SK-N-SH (cell line): ENCODE results near the gene TMEM132E. TPM values are rescaled to one million over a fixed set of nuclear protein-coding genes. Genes with fewer than 3 reads are reported as not detected.

Source experiments
- CTCF ChIA-PET: fragments of 300-600, 350-600 bp; formaldehyde crosslinking; extraction: SDS; loops from one replicate; lab custom pipeline; 2021; lab: Yijun Ruan, JAX
- POLR2A ChIA-PET: fragments of 350-600 bp; sonication (Branson Sonifier 250); formaldehyde crosslinking; extraction: SDS; loops from one replicate; lab custom pipeline; 2020; ENCODE audit warnings: antibody characterized with exemption, inconsistent platforms; lab: Yijun Ruan, JAX
- DNase-seq: peaks from one replicate; pipeline ENCODE4 v3.0.0; 2012
- H2AFZ ChIP-seq: fragments of 200-600 bp; sonication (generic); 2 replicates; pipeline ENCODE4 v1.8.1; 2016; ENCODE audit warnings: antibody characterized with exemption, mild to moderate bottlenecking, low read depth
- H3F3A ChIP-seq: fragments of 200-600 bp; sonication (generic); replicated peaks from 2 replicates; pipeline ENCODE3; 2016; ENCODE audit warnings: antibody characterized with exemption, mild to moderate bottlenecking; ENCODE audit not compliant: insufficient read depth
- H3K27ac ChIP-seq, 2 experiments: fragments of 200-500 bp in 1 of 2; fragments of 200-600 bp in 1 of 2; sonication (Bioruptor generic) in 1 of 2; sonication (generic), shearing (Covaris generic) in 1 of 2; 2 replicates each; pipeline versions ENCODE4 v1.5.1 to v1.6.1; 2014 to 2016; ENCODE audit warnings: low read depth in 2 of 2, inconsistent platforms in 1 of 2, low read length in 1 of 2, mild to moderate bottlenecking in 1 of 2, mixed read lengths in 1 of 2
- H3K27me3 ChIP-seq: fragments of 200-600 bp; sonication (generic), shearing (Covaris generic); 2 replicates; pipeline ENCODE4 v1.6.1; 2016; ENCODE audit warnings: mixed run types; ENCODE audit not compliant: insufficient read depth
- H3K36me3 ChIP-seq, 2 experiments: fragments of 200-500 bp in 1 of 2; fragments of 200-600 bp in 1 of 2; sonication (Bioruptor generic) in 1 of 2; sonication (generic) in 1 of 2; replicated peaks in 1 of 2; 2 replicates each; pipeline versions ENCODE3 to v1.5.1; 2014 to 2016; ENCODE audit warnings: low read length in 1 of 2, mild to moderate bottlenecking in 1 of 2; ENCODE audit not compliant: insufficient read depth in 2 of 2, control insufficient read depth in 1 of 2
- H3K4me1 ChIP-seq, 2 experiments: fragments of 200-500 bp in 1 of 2; fragments of 200-600 bp in 1 of 2; sonication (Bioruptor generic) in 1 of 2; sonication (generic), shearing (Covaris generic) in 1 of 2; 2 replicates each; pipeline versions ENCODE4 v1.5.1 to v1.6.1; 2014 to 2016; ENCODE audit warnings: low read depth in 1 of 2, low read length in 1 of 2, mixed run types in 1 of 2; ENCODE audit not compliant: insufficient read depth in 2 of 2, control insufficient read depth in 1 of 2
- H3K4me2 ChIP-seq: fragments of 200-600 bp; sonication (generic), shearing (Covaris generic); 2 replicates; pipeline ENCODE4 v1.6.1; 2017; ENCODE audit warnings: mixed run types
- H3K4me3 ChIP-seq, 2 experiments: fragments of 200-500 bp in 1 of 2; fragments of 200-600 bp in 1 of 2; sonication (Bioruptor generic) in 1 of 2; sonication (generic), shearing (Covaris generic) in 1 of 2; 2 replicates each; pipeline versions ENCODE4 v1.5.1 to v1.8.1; 2014 to 2016; ENCODE audit warnings: low read depth in 2 of 2, inconsistent platforms in 1 of 2, low read length in 1 of 2, mild to moderate bottlenecking in 1 of 2, mixed read lengths in 1 of 2, moderate library complexity in 1 of 2
- H3K79me2 ChIP-seq: fragments of 200-600 bp; sonication (generic); 2 replicates; pipeline ENCODE4 v1.8.1; 2017; ENCODE audit warnings: mild to moderate bottlenecking; ENCODE audit not compliant: insufficient read depth
- H3K9ac ChIP-seq: fragments of 200-600 bp; sonication (generic); 2 replicates; pipeline ENCODE4 v1.6.1; 2017; ENCODE audit warnings: mixed run types
- H3K9me2 ChIP-seq: fragments of 200-600 bp; sonication (generic); 2 replicates; pipeline ENCODE4 v1.6.1; 2017; ENCODE audit warnings: mixed run types
- H3K9me3 ChIP-seq: fragments of 200-600 bp; sonication (generic); 2 replicates; pipeline ENCODE4 v1.6.1; 2017; ENCODE audit warnings: mixed run types, mild to moderate bottlenecking, moderate library complexity
- H4K20me1 ChIP-seq: fragments of 200-600 bp; sonication (generic); 2 replicates; pipeline ENCODE4 v1.6.1; 2017; ENCODE audit warnings: mild to moderate bottlenecking, mixed run types; ENCODE audit not compliant: insufficient read depth
- GABPA ChIP-seq: IDR thresholded peaks from 2 replicates; pipeline ENCODE4 v1.4.0; 2012; ENCODE audit warnings: low read depth, mild to moderate bottlenecking
- GATA2 ChIP-seq: sonication (generic); formaldehyde crosslinking; IDR thresholded peaks from 2 replicates; pipeline ENCODE4 v1.5.0; 2020; ENCODE audit warnings: mild to moderate bottlenecking, missing genetic modification reagents
- MXI1 ChIP-seq: IDR thresholded peaks from 2 replicates; pipeline ENCODE4 v1.6.1; 2012; ENCODE audit warnings: mild to moderate bottlenecking, low read depth, low read length, improper control_type of control experiment
- NRF1 ChIP-seq: IDR thresholded peaks from 2 replicates; pipeline ENCODE4 v1.6.1; 2012; ENCODE audit warnings: low read depth, mild to moderate bottlenecking, low read length
- SMC3 ChIP-seq: IDR thresholded peaks from 2 replicates; pipeline ENCODE4 v1.6.1; 2012; ENCODE audit warnings: low read depth, low read length, improper control_type of control experiment
- TAF1 ChIP-seq: IDR thresholded peaks from 2 replicates; pipeline ENCODE4 v1.6.1; 2012; ENCODE audit warnings: low read depth, mild to moderate bottlenecking, low read length, moderate library complexity, borderline replicate concordance
- TCF12 ChIP-seq: IDR thresholded peaks from 2 replicates; pipeline ENCODE4 v1.4.0; 2012
- WGBS: methylation state at CpG from one replicate; pipeline ENCODE4 v1.1.6; 2017; ENCODE audit warnings: low lambda C conversion rate; 5-methylcytosine and 5-hydroxymethylcytosine counted together
- polyA plus RNA-seq, 3 experiments: library from polyadenylated mRNA; depleted of rRNA; stranded (reverse); fragments of >200 nt; gene quantifications; 2 replicates each; pipeline ENCODE4 v1.2.3, GENCODE V29; 2012
- TF ChIP-seq, protein P1 (sequence below): IDR thresholded peaks from 2 replicates; pipeline ENCODE4 v1.4.0; 2012; ENCODE audit warnings: low read depth, borderline replicate concordance
- TF ChIP-seq, protein P2 (sequence below): fragments of 200-600 bp; sonication (generic); IDR thresholded peaks from 2 replicates; pipeline ENCODE4 v1.6.1; 2017; ENCODE audit warnings: antibody characterized with exemption, mild to moderate bottlenecking, moderate library complexity
- TF ChIP-seq, protein P3 (sequence below): fragments of 150-350 bp; IDR thresholded peaks from 2 replicates; pipeline ENCODE4 v1.6.1; 2016; ENCODE audit warnings: mild to moderate bottlenecking, low read depth, low read length
- TF ChIP-seq, protein P4 (sequence below): IDR thresholded peaks from 2 replicates; pipeline ENCODE4 v1.4.0; 2012; ENCODE audit warnings: low read depth, borderline replicate concordance

Gene TMEM132E
- polyA plus RNA-seq, 1 of the 3 experiments (the other 2 are of a cell fraction), result not detected

DNA sequence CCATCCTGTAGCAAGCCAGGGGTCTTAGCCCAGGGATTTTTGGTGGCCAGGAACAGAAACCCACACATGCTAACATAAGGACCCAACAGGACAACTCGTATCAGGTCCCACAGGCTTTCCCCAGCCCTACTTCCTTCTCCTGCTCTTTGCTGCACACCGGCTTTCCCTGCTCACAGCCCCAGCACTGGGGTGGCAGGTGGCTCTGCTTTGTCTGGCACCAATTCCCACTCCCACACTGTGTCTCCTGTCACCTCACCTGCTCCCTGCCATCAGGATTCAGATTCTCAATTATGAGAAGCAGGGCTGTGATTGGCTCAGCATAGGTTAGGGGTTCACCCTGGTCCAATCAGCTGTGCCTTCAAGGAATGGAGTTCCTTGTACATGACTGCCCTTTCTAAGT, 94.1 kb downstream of the TMEM132E start:
- no peaks in the 10 kb centered on the region for H3K4me1 ChIP-seq

More for the DNA sequence above, 94.1 kb downstream of the TMEM132E start:
- Histone ChIP-seq H3K9me3 (no peaks in the 10 kb centered on the region), H3F3A (no peaks in the 10 kb centered on the region), H3K9me2 (no peaks in the 10 kb centered on the region), H2AFZ (no peak overlapping the region), H3K36me3 (no peaks in the 10 kb centered on the region), H3K27ac (no peak overlapping the region), H3K79me2 (no peaks in the 10 kb centered on the region), H3K27me3 (no peaks in the 10 kb centered on the region), H3K4me3 (no peak overlapping the region), H3K9ac (no peak overlapping the region), H3K4me2 (no peak overlapping the region), H4K20me1 (no peaks in the 10 kb centered on the region)
- TF ChIP-seq GATA2 (CRISPR knock-in tag), result no peak
- TF ChIP-seq MXI1, result no peak
- TF ChIP-seq SMC3, result no peak
- TF ChIP-seq, protein P1, sequence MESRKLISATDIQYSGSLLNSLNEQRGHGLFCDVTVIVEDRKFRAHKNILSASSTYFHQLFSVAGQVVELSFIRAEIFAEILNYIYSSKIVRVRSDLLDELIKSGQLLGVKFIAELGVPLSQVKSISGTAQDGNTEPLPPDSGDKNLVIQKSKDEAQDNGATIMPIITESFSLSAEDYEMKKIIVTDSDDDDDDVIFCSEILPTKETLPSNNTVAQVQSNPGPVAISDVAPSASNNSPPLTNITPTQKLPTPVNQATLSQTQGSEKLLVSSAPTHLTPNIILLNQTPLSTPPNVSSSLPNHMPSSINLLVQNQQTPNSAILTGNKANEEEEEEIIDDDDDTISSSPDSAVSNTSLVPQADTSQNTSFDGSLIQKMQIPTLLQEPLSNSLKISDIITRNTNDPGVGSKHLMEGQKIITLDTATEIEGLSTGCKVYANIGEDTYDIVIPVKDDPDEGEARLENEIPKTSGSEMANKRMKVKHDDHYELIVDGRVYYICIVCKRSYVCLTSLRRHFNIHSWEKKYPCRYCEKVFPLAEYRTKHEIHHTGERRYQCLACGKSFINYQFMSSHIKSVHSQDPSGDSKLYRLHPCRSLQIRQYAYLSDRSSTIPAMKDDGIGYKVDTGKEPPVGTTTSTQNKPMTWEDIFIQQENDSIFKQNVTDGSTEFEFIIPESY, result no peak
- TF ChIP-seq TCF12, result no peak
- TF ChIP-seq, protein P2, sequence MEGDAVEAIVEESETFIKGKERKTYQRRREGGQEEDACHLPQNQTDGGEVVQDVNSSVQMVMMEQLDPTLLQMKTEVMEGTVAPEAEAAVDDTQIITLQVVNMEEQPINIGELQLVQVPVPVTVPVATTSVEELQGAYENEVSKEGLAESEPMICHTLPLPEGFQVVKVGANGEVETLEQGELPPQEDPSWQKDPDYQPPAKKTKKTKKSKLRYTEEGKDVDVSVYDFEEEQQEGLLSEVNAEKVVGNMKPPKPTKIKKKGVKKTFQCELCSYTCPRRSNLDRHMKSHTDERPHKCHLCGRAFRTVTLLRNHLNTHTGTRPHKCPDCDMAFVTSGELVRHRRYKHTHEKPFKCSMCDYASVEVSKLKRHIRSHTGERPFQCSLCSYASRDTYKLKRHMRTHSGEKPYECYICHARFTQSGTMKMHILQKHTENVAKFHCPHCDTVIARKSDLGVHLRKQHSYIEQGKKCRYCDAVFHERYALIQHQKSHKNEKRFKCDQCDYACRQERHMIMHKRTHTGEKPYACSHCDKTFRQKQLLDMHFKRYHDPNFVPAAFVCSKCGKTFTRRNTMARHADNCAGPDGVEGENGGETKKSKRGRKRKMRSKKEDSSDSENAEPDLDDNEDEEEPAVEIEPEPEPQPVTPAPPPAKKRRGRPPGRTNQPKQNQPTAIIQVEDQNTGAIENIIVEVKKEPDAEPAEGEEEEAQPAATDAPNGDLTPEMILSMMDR, result no peak
- TF ChIP-seq, protein P3, sequence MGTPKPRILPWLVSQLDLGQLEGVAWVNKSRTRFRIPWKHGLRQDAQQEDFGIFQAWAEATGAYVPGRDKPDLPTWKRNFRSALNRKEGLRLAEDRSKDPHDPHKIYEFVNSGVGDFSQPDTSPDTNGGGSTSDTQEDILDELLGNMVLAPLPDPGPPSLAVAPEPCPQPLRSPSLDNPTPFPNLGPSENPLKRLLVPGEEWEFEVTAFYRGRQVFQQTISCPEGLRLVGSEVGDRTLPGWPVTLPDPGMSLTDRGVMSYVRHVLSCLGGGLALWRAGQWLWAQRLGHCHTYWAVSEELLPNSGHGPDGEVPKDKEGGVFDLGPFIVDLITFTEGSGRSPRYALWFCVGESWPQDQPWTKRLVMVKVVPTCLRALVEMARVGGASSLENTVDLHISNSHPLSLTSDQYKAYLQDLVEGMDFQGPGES, result no peak
- TF ChIP-seq GABPA, result no peak
- TF ChIP-seq, protein P4, sequence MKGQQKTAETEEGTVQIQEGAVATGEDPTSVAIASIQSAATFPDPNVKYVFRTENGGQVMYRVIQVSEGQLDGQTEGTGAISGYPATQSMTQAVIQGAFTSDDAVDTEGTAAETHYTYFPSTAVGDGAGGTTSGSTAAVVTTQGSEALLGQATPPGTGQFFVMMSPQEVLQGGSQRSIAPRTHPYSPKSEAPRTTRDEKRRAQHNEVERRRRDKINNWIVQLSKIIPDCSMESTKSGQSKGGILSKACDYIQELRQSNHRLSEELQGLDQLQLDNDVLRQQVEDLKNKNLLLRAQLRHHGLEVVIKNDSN, result no peak
- no peak for TF ChIP-seq NRF1
- TF ChIP-seq TAF1, result no peak
- WGBS, result 30% methylated on average over 2 of the region's 2 CpGs
- ChIA-PET CTCF (no interaction called here), POLR2A (no interaction called here)
- DNase-seq, result no peak
